Mesenteric fat pad (tissue), 1 donor: ENCODE measurements around the gene LAMA3. TPM values are rescaled to one million over a fixed set of nuclear protein-coding genes. Genes with fewer than 3 reads are reported as not detected.

ENCODE experiments used
- DNase-seq: peaks from one replicate; pipeline ENCODE4 v3.0.0-alpha.2; 2020; ENCODE audit warnings: low spot score
- total RNA-seq: library from RNA; stranded (reverse); fragmentation: NEBNext Ultra II Directional; extraction: Animal tissue kit (Norgen Biotek cat#: 25700); gene quantifications from one replicate; pipeline ENCODE4 v1.2.1, GENCODE V29; 2021
- donor health status: DM: yes; HTN: yes; CAD: no.

Gene LAMA3
- total RNA-seq, 1 donor from 2014 or later: 19.6 TPM

- no peak for DNase-seq
Observed at GRCh38 chr18:23890589-23890988, 201.3 kb downstream of the LAMA3 start.

- no peak for DNase-seq
Observed at GRCh38 chr18:23893653-23894052, 204.4 kb downstream of the LAMA3 start.

GRCh38 chr18:23894661-23895175 is 205.5 kb downstream of the LAMA3 start:
- no peak for DNase-seq

GRCh38 chr18:23897291-23897690 is 208.0 kb downstream of the LAMA3 start:
- no peak for DNase-seq

GRCh38 chr18:23897733-23898132 is 208.5 kb downstream of the LAMA3 start:
- DNase-seq: no peak

- DNase-seq: no peak
Observed at GRCh38 chr18:23900994-23901393, 211.7 kb downstream of the LAMA3 start.

- DNase-seq: no peak
Observed at GRCh38 chr18:23902396-23902795, 213.1 kb downstream of the LAMA3 start.

GRCh38 chr18:23903971-23904370 is 214.7 kb downstream of the LAMA3 start:
- no peak for DNase-seq

- no peak for DNase-seq
Observed at GRCh38 chr18:23906658-23907057, 217.4 kb downstream of the LAMA3 start.

- no peak for DNase-seq
Observed at GRCh38 chr18:23908827-23909226, 219.6 kb downstream of the LAMA3 start.

- no peak for DNase-seq
Observed at GRCh38 chr18:23910032-23910431, 220.8 kb downstream of the LAMA3 start.

- no peak for DNase-seq
Observed at GRCh38 chr18:23912356-23912755, 223.1 kb downstream of the LAMA3 start.

- DNase-seq: no peak
Observed at GRCh38 chr18:23916338-23916737, 227.1 kb downstream of the LAMA3 start.

GRCh38 chr18:23918395-23919032 is 229.3 kb downstream of the LAMA3 start:
- no peak for DNase-seq

GRCh38 chr18:23920054-23920453 is 230.8 kb downstream of the LAMA3 start:
- no peak for DNase-seq

GRCh38 chr18:23921716-23922285 is 232.5 kb downstream of the LAMA3 start:
- DNase-seq: no peak

GRCh38 chr18:23922939-23923338 is 233.7 kb downstream of the LAMA3 start:
- no peak for DNase-seq

GRCh38 chr18:23924813-23925212 is 235.6 kb downstream of the LAMA3 start:
- DNase-seq: no peak

- DNase-seq: no peak
Observed at GRCh38 chr18:23926571-23926970, 237.3 kb downstream of the LAMA3 start.

- no peak for DNase-seq
Observed at GRCh38 chr18:23927821-23928746, 238.8 kb downstream of the LAMA3 start.

GRCh38 chr18:23929362-23929930 is 240.2 kb downstream of the LAMA3 start:
- DNase-seq: no peak

GRCh38 chr18:23930002-23930401 is 240.7 kb downstream of the LAMA3 start:
- no peak for DNase-seq
